HG03066 (cell line): ENCODE data around the gene WDR7.
A peak's percentile ranks its signal among the peaks of the same experiment; 100 is the strongest.

Experiments used
- ATAC-seq: cut with Tn5 transposase; IDR thresholded peaks from one replicate; pipeline ENCODE4 v1.9.1; 2021; ENCODE audit warnings: low read depth; ENCODE audit not compliant: unreplicated experiment

WDR7 gene

GRCh38 chr18:57062178-57062577 is 411.0 kb downstream of the WDR7 start:
- ATAC-seq = no peak

- no peak for ATAC-seq
Observed at GRCh38 chr18:57062844-57063243, 411.7 kb downstream of the WDR7 start.

- no peak for ATAC-seq
Observed at GRCh38 chr18:57063601-57064103, 412.5 kb downstream of the WDR7 start.

GRCh38 chr18:57073501-57074187 is 422.5 kb downstream of the WDR7 start:
- ATAC-seq = no peak

GRCh38 chr18:57075716-57076400 is 424.7 kb downstream of the WDR7 start:
- ATAC-seq = no peak

- no peak for ATAC-seq
Observed at GRCh38 chr18:57077005-57077765, 426.0 kb downstream of the WDR7 start.

- peak; percentile 91 for ATAC-seq
Observed at GRCh38 chr18:57077786-57078552, 426.8 kb downstream of the WDR7 start.

- ATAC-seq = no peak
Observed at GRCh38 chr18:57078614-57079013, 427.5 kb downstream of the WDR7 start.

GRCh38 chr18:57080479-57080878 is 429.3 kb downstream of the WDR7 start:
- ATAC-seq = no peak

GRCh38 chr18:57081899-57082298 is 430.7 kb downstream of the WDR7 start:
- ATAC-seq = no peak

GRCh38 chr18:57083485-57083884 is 432.3 kb downstream of the WDR7 start:
- no peak for ATAC-seq

GRCh38 chr18:57084331-57085271 is 433.4 kb downstream of the WDR7 start:
- ATAC-seq = peak; percentile 73

- no peak for ATAC-seq
Observed at GRCh38 chr18:57085371-57085770, 434.2 kb downstream of the WDR7 start.

- no peak for ATAC-seq
Observed at GRCh38 chr18:57086163-57086562, 435.0 kb downstream of the WDR7 start.
